Sigmoid colon (tissue), 4 donors: ENCODE results near the gene MAD1L1.

Experiments
- POLR2A ChIP-seq, 2 donors: fragments of 450-650 bp; IDR thresholded peaks; one replicate each; pipeline ENCODE4 v1.6.1; 2016; ENCODE audit warnings: antibody characterized with exemption in 2 of 2, mild to moderate bottlenecking in 2 of 2, moderate library complexity in 2 of 2
- POLR2AphosphoS5 ChIP-seq, 4 donors: sonication (generic); formaldehyde crosslinking; IDR thresholded peaks; one replicate each; pipeline ENCODE4 v1.6.1; 2017; ENCODE audit warnings: antibody characterized with exemption in 4 of 4
- TF ChIP-seq, protein P1 (sequence below), 4 experiments: fragments of 450-650 bp in 3 of 4; fragments of 200-600 bp in 1 of 4; IDR thresholded peaks; one replicate each; pipeline ENCODE4 v1.5.1; 2016 to 2019; ENCODE audit warnings: antibody characterized with exemption in 4 of 4, mild to moderate bottlenecking in 3 of 4, moderate library complexity in 2 of 4

DNA sequence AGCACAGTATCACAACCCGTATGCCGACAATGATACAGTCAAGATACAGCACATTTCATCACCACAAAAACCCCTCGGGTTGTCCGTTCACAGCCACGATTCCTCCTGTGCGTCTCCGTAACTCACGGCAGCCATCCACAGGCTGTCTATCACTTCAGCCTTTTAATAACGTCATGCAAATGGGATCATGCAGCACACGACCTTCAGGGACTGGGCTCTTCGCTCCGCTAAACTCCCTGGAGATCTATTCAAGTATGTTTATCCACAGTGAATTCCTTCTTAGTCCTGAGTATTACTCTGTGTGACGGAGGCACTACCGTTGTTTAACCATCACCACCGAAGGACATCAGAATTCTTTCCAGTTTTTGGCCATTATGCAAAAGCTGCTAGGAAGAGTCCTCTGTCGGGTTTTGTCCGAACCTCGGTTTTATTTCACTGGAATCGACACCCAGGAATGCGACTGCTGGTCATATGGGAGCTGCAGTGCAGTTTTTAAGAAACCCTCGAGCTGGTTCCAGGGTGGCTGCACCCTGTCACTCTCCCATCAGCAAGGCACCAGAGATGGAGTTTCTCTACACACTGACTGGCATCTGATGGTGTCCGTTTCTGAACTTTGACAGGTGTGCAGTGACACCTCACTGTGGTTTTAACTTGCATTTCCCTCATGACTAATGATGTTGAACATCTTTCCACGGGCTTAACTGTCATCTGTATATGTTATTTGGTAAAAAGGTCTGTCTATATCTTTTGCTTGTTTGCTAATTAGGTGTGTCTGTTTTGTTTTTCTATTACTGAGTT lies 193.6 kb downstream of the MAD1L1 start:
- TF ChIP-seq POLR2AphosphoS5 (IDR thresholded peaks at IDR 0.05) (no peak), POLR2A (IDR thresholded peaks at IDR 0.05) (no peak)
- TF ChIP-seq, protein P1, sequence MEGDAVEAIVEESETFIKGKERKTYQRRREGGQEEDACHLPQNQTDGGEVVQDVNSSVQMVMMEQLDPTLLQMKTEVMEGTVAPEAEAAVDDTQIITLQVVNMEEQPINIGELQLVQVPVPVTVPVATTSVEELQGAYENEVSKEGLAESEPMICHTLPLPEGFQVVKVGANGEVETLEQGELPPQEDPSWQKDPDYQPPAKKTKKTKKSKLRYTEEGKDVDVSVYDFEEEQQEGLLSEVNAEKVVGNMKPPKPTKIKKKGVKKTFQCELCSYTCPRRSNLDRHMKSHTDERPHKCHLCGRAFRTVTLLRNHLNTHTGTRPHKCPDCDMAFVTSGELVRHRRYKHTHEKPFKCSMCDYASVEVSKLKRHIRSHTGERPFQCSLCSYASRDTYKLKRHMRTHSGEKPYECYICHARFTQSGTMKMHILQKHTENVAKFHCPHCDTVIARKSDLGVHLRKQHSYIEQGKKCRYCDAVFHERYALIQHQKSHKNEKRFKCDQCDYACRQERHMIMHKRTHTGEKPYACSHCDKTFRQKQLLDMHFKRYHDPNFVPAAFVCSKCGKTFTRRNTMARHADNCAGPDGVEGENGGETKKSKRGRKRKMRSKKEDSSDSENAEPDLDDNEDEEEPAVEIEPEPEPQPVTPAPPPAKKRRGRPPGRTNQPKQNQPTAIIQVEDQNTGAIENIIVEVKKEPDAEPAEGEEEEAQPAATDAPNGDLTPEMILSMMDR (IDR thresholded peaks at IDR 0.05), result no peak
